ENCODE results near the gene ZNF418.
A peak's percentile ranks its signal among the peaks of the same experiment; 100 is the strongest.
"Not testable (repeated sequence)": the region's sequence is repeated elsewhere in the genome, so short reads cannot be mapped to it uniquely, and the experiment has no call there.

ZNF418 gene

GRCh38 chr19:57888560-57889231 lies 46.5 kb downstream of the ZNF418 start, which contains the start of gene ZNF814:
Gene ZNF814 (minus strand): TSS chr19:57889037. CDS start chr19:57888802, 235 bp downstream.
- no peak for TF ChIP-seq CTCF (IDR thresholded peaks at IDR 0.05; ENCODE audit: low read depth, low read length)
- peak within 1 kb of the TSS; percentile 95 for H3K4me3 ChIP-seq (ENCODE audit: low read depth, low read length)

GRCh38 chr19:57888107-57888559 lies 47.1 kb downstream of the ZNF418 start:
- peak overlapping the region; percentile 95 for H3K4me3 ChIP-seq (ENCODE audit: low read depth, low read length)
- TF ChIP-seq CTCF (IDR thresholded peaks at IDR 0.05; ENCODE audit: low read depth, low read length): no peak

GRCh38 chr19:57887195-57887941 lies 47.8 kb downstream of the ZNF418 start:
- peak overlapping the region; percentile 95 for H3K4me3 ChIP-seq (ENCODE audit: low read depth, low read length)
- TF ChIP-seq CTCF (IDR thresholded peaks at IDR 0.05; ENCODE audit: low read depth, low read length): no peak

GRCh38 chr19:57886046-57886445 lies 49.2 kb downstream of the ZNF418 start:
- no peak overlapping the region for H3K4me3 ChIP-seq (ENCODE audit: low read depth, low read length)
- no peak for TF ChIP-seq CTCF (IDR thresholded peaks at IDR 0.05; ENCODE audit: low read depth, low read length)

GRCh38 chr19:57873883-57874799 lies 61.1 kb downstream of the ZNF418 start:
- H3K4me3 ChIP-seq (ENCODE audit: low read depth, low read length): not testable (repeated sequence)

- no peak overlapping the region for H3K4me3 ChIP-seq (ENCODE audit: low read depth, low read length)
- no peak for TF ChIP-seq CTCF (IDR thresholded peaks at IDR 0.05; ENCODE audit: low read depth, low read length)
These were observed 62.8 kb downstream of the ZNF418 start for GRCh38 chr19:57872450-57872849.

Data from WI38 (cell line).